ENCODE data around the gene FKBP7. TPM values are rescaled to one million over a fixed set of nuclear protein-coding genes. Genes with fewer than 3 reads are reported as not detected.
"Not testable (repeated sequence)": the region's sequence is repeated elsewhere in the genome, so short reads cannot be mapped to it uniquely, and the experiment has no call there.

FKBP7 gene
- polyA plus RNA-seq, 3 donors: 47.8 to 50.7 (median 49.6) TPM

DNA sequence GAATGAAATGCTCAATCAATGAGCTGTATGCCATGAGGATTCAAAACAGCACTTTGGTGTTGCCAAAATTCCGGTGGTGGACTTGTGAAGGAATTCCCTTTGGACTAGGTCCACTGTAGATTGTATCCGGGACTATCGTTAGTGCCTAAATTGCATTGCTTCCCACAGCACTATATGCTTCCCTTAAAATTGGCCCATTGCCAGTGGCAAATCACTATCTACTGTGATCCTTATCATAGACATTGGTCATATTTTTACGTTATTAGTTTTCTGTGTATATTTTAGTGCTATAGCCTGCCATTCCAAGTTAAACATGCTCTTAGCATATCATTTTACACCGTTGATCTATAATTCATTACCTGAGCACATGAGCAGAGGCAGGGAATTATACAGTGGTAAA lies 25.5 kb downstream of the FKBP7 start:
- DNase-seq: no peak

GRCh38 chr2:178452334-178452733 lies 26.1 kb downstream of the FKBP7 start:
- no peak for DNase-seq

DNA sequence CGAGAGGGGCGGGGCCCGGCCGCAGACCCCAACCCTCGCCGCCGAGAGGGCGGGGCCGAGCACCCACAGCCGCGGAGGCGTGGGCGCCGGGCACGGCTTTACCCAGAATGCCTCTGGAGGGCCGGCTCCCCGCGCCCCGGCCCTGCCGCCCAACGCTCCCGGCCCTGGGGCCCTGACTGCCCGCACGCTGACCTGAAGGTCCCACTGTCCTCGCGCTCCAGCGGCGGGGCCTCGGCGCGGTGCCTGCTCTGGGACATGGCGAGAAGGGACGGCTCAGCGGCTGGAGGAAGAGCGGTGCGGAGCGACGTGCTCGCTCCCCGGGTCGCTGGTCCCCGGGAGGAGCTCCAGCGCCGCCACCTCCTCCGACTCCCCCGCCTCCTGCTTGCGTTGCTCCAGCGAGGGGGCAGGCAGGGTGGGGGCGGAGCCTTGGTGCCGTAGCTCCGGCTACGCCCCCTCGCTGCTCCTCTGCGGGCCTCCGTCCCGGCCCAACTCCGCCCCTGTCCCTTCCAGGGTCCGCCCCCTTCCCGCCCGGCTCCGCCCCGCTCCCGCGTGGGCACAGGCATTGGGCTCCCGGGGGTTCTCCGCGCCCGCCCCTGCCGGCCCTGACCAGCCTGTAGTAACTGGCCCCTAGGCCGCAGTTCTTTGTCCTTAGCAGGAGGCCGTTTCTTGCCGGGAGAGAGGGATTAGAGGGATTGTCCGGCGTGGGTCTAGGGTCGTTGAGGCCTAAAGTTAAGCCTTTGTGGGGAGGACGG lies 27.4 kb downstream of the FKBP7 start, which contains the start of the genes PJVK and PRKRA:
TSS of gene PJVK (plus strand) at position 605 of the 752 bp plus-strand sequence. CDS start 2,032 bp downstream, outside the sequence.
TSS of gene PRKRA (minus strand) at position 402 of the 752 bp plus-strand sequence. CDS start at position 257, 145 bp downstream.
- DNase-seq: peak; percentile 97

DNA sequence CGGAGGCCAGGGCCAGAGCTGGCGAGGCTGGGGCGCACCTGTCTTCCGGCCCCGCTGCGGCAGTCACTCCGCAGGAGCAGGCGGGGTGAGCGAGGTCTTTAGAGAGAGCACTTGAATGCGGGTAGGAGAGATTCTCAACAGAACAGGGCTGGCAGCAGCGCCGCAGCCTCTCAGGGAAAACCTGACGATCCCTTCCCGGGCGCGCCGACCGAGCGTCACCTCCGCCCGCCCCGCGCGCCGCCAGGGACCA lies 28.0 kb downstream of the FKBP7 start:
- no peak for DNase-seq

DNA sequence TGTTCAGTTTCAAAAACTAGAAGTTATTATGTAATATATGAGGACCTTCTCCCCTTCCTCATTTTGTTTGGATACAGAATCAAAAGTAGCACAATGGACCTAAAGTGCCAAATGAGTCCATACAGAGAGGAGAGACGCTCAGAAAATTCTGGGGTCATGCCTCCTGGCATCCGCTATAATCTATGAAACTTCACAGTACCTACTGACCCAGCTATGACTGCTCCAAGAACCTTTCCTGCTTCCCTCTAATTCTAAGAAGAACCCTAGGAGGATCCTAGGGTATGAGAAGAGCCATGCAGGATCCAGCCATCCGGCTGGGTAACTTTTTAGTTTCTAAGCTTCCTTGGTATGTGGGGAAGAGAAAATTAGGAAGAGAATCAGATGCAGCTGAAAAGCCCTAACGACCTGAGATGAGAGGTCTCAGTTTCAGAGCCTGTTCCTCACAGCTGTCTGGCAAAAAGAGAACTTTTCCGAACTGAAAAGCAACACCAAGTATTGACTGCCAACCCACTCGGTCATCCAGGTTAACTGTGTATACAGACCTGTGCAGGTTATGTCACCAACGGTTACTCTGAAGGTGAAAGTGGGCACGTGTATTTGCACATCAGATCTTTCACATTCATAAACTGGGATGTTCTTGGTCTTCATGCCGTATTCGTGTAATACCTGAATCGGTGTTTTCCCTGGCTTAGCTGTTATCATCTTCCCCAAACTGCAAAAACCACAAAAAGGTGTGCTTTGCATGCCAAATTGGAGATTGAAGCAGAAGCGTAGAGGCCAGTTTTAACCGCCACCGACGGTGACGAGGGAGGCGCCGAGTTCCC lies 28.5 kb downstream of the FKBP7 start:
- peak; percentile 3 for DNase-seq

DNA sequence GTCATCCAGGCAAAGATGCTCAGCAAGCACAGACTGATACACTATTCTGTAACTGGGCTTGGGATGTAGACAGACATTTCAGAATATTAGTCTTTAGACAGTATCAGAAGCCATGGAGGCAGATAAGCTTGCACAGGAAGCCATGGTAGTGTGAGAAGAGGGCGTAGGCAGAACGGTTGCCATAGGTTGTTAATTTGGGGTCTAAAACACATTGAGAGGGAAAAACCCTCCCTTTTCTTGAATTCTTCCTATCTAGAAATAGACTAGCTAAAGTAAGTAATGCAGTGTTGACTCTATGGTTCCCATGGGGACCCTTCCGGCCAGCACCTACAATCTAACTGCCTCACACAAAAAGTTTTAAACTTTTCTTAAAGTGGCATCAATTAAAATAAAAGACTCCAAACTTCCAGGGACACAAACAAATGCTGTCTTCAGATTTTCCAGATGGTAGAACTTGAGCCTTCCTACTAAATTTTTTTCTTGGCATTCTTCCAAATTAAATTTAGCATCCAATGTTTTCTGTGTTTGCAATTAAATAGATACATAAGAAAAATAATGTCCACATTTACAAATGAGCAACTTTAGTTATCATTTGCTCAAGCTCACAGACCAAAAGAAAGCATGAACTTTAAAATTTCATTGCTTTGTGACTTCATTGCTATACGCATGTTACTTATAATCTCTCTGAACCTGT lies 29.3 kb downstream of the FKBP7 start:
- DNase-seq: no peak

- DNase-seq: no peak
Observed at GRCh38 chr2:178441426-178441825, 37.0 kb downstream of the FKBP7 start.

- no peak for DNase-seq
Observed at GRCh38 chr2:178436662-178437061, 41.7 kb downstream of the FKBP7 start.

GRCh38 chr2:178429336-178429735 lies 49.1 kb downstream of the FKBP7 start:
- DNase-seq: no peak

DNA sequence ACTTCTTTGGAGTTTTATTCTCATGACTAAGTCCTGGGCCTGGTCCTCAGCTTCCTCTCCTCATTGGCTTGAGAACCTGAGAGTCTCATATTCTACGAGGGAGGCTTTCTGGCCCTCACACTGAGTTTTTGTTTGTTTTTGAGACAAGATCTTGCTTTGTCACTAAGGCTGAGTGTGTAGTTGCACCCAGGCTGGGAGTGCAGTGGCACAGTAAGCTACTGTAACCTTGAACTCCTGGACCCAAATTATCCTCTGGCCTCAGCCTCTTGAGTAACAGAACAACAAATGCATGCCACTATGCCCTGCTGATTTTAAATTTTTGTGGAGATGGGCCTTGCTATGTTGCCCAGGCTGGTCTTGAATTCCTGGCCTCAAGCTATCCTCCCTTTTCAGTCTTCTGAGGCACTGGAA lies 50.0 kb downstream of the FKBP7 start:
- DNase-seq: no peak

DNA sequence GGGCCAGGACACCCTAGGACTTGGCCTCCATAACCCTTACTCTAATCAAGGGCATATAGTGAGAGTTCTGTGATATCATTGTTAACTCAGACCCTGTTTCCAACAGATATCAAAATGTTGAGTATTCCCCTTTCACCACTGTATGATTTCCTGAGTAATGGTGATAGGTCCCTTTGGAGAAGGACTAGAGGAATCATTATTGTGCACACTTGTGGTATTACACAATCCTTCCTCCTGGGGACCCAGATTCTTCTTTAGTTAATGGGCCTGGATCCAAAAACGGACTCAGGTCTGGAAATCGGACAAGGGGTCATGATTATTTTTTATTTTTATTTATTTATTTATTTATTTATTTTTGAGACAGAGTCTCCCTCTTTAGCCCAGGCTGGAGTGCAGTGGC lies 50.9 kb downstream of the FKBP7 start:
- no peak for DNase-seq

DNA sequence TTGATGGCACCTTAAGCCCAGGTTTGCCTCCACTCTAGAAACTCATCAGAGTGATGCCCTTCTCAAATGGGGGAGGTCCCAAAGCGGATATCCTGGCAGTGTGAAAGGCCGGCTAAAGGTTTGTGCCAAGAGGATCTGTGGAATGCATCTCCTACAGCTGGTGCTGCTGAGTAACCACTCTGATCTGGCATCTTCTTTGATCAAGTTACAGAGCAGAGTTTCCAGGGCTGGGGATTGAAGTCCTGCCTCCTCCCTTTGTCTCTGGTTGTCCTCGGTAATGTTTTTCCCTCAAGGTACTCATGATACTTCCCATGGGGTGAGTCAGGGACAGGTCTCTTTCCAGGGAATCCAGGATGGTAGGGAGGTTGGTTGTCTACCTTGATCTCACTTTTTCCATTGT lies 52.0 kb downstream of the FKBP7 start:
- DNase-seq: no peak

- no peak for DNase-seq
Observed at GRCh38 chr2:178425255-178425827, 53.1 kb downstream of the FKBP7 start.

- not testable (repeated sequence) for DNase-seq
Observed at GRCh38 chr2:178423746-178424145, 54.7 kb downstream of the FKBP7 start.

DNA sequence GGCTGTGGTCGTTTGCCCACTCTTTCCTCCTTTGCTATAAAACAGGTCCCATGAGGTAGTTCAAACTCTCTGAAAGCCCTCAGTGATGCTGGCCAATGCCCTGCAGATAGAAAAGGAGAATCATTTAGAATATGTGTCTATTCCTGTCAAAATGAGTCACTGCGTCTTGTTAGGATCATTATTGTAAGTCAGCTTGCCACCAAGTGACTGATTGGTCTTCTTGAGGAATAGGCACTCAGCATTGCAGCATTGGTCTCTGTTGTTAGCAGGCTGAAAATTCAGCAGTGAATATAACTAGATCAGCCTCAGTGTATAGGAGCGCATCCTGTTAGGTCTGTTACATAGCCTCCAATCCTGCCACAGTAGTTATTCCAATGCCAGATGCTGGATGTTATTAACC lies 56.3 kb downstream of the FKBP7 start:
- no peak for DNase-seq

DNA sequence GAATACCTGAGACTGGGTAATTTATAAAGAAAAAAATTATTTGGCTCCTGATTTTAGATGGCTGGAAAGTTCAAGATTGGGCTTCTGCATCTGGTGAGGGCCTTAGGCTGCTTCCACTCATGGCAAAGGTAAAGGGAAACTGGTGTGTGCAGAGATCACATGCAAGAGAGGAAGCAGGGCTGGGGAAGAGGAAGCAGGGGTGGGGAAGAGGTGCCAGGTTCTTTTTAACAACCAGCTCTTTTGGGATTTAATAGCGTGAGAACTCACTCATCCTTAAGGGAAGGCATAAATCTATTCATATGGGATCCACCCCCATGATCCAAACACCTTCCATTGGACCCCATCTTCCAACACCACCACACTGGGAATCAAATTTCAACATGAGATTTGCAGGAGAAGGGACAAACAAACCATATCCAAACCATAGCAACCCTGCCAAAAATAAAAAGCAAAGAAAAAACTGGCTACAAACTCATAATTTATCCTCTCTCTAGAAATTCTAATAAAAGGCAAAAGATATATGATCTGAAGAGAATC lies 57.9 kb downstream of the FKBP7 start:
- peak; percentile 23 for DNase-seq

DNA sequence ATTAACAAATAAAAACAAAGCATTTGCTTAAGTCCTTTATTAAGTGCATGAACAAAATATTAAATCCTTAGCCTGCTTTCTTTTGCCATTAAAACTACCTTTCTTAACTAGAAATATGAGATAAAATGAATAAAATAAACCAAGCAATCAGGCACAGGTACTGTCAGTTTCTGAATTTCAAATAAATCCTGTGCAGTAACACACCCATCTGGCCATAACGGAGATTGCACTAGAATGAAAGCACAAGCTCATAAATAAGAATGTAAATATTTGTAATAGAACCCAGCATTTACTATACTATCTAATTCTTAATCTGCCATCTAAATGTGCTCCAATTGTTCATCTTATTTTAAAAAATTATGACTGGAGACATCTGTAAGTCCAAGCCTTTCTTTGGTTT lies 59.3 kb downstream of the FKBP7 start:
- peak; percentile 3 for DNase-seq

DNA sequence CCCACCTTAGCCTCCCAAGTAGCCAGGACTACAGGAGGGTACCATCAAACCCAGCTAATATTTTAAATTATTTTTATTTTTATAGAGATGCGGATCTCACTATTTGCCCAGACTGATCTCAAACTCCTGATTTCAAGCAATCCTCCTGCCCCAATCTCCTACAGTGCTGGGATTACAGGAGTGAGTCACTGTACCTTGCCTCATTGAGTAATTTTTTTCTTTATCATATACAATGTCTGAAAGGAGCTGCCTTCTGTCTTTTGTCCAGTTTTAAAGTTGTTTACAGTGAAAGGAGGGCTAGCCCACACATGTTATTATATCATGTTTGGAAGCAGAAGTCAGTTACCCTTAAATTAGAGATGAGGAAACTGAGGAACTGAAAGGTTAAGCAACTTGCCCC lies 60.0 kb downstream of the FKBP7 start:
- DNase-seq: no peak

- DNase-seq: no peak
Observed at GRCh38 chr2:178417916-178418315, 60.5 kb downstream of the FKBP7 start.

DNA sequence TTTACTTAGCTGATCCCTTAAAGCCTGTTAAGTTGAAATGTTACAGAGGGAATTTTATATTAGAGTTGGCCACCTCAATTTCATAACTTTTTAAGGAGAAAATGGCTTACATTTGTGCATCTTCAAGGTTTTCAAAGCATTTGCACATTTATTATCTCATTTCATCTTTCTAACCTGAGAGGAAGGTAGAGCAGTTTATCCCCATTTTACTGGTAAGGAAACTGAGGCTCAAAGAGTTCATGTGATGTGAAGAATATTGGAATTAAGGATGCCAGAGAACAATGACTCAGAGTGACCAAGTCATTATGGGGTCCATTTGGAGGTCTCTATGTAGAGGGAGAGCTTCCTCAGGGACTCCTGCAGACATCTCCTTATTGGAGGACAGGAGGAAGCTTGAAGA lies 62.4 kb downstream of the FKBP7 start:
- DNase-seq: no peak

DNA sequence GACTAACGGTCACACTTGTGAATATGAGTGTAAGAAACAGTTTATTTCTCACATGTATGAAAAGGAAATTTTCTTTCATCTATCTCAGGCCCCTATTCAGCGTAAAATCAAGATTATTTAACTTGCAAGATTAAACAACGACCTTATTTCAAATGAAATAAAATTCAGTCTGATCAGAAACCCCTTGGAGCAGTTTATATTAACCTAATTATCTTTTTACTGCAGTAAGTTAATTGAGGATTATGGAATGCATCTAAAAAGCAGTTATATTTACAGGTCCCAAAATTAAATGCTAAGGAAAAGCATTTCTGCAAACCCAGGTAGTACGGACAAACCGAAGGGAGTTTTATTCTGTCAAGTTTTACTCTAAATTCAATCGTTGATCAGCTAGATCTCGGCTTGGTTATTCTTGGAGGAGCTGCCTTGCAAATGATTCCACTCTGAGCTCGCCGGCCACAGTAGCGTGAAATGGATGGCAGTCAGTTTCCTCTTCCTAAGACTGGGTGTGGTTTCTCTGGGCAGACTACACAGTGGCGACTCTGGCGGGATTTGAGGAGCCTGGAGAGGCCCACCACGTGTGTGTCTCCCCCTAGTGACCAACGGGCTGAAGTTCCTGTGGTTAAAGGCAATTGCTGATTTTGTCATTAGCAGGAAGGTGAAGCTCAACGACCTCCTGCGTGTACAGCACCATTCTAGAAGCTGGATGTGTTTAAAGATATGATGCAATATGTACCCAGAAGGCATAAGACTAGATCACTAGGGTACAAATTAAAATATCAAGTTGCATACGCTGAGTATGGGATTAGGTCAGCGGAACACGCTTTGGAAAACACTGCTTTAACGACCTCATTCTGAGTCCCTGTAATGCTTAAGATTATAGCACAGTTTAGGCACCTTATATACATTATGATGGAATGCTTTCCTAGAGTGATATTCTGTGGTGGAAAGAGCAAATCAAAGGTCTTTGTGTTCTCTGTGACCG lies 63.8 kb downstream of the FKBP7 start:
- DNase-seq: peak; percentile 94
